ENCODE data around the gene CNTNAP2.

The CNTNAP2 gene

DNA sequence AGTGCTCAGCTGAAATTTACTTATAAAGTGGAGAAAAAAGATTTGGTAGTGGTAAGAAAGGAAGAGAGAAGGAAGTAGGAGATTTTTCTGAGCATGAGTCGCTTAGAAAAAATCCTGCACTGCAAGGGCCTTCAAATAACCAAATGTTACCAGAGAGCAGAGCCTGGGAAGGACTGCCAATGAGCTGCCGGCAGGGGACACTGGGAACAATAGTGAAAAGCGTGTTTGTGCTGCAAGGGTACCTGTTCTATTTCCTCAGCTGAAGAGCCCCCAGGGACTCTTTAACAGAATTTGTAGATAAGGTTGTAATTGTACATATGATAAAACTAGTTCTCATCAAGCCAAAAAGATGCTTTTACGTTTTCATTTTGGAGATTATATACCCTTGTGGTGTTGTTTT, 1777.7 kb downstream of the CNTNAP2 start:
- Histone ChIP-seq H3K27me3 (ENCODE audit: insufficient read depth, low read depth) (no peaks in the 10 kb centered on the region), H3K36me3 (ENCODE audit: insufficient read depth) (no peaks in the 10 kb centered on the region), H3K79me2 (ENCODE audit: insufficient read depth, low read depth) (no peaks in the 10 kb centered on the region), H4K20me1 (ENCODE audit: insufficient read depth) (no peaks in the 10 kb centered on the region), H3K4me1 (ENCODE audit: low read depth, poor library complexity, severe bottlenecking) (no peaks in the 10 kb centered on the region), H3K9ac (no peak overlapping the region), H2AFZ (ENCODE audit: low read depth) (no peak overlapping the region), H3K27ac (no peak overlapping the region), H3K4me3 (IDR thresholded peaks at IDR 0.05; ENCODE audit: insufficient read depth, low read depth, low read length) (no peak overlapping the region), H3K4me2 (no peak overlapping the region)
- TF ChIP-seq, protein P1, sequence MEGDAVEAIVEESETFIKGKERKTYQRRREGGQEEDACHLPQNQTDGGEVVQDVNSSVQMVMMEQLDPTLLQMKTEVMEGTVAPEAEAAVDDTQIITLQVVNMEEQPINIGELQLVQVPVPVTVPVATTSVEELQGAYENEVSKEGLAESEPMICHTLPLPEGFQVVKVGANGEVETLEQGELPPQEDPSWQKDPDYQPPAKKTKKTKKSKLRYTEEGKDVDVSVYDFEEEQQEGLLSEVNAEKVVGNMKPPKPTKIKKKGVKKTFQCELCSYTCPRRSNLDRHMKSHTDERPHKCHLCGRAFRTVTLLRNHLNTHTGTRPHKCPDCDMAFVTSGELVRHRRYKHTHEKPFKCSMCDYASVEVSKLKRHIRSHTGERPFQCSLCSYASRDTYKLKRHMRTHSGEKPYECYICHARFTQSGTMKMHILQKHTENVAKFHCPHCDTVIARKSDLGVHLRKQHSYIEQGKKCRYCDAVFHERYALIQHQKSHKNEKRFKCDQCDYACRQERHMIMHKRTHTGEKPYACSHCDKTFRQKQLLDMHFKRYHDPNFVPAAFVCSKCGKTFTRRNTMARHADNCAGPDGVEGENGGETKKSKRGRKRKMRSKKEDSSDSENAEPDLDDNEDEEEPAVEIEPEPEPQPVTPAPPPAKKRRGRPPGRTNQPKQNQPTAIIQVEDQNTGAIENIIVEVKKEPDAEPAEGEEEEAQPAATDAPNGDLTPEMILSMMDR (conservative IDR thresholded peaks at IDR 0.05; ENCODE audit: low read depth, low read length) = no peak

DNA sequence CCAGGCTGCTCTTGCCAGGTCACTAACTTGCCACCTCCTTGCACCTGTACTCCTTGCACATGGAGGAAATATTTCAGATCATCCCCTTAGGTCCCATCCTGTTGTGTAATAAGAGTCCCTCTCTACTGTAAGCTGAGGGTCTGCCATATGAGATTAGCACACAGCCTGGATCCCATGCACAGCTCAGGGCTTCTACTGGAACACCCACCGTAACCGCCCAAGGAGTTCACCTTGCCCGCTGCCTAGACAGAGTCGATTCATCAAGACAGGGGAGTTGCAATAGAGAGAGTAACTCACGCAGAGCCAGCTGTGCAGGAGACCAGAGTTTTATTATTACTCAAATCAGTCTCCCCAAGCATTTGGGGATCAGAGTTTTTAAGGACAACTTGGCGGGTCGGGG, 1779.5 kb downstream of the CNTNAP2 start:
- Histone ChIP-seq H3K79me2 (ENCODE audit: insufficient read depth, low read depth) (no peaks in the 10 kb centered on the region), H3K36me3 (ENCODE audit: insufficient read depth) (no peaks in the 10 kb centered on the region), H2AFZ (ENCODE audit: low read depth) (no peak overlapping the region), H3K9ac (no peak overlapping the region), H3K27me3 (ENCODE audit: insufficient read depth, low read depth) (no peaks in the 10 kb centered on the region), H3K4me3 (IDR thresholded peaks at IDR 0.05; ENCODE audit: insufficient read depth, low read depth, low read length) (no peak overlapping the region), H3K27ac (no peak overlapping the region), H4K20me1 (ENCODE audit: insufficient read depth) (no peaks in the 10 kb centered on the region), H3K4me1 (ENCODE audit: low read depth, poor library complexity, severe bottlenecking) (no peaks in the 10 kb centered on the region), H3K4me2 (no peak overlapping the region)
- TF ChIP-seq, protein P1 (conservative IDR thresholded peaks at IDR 0.05; ENCODE audit: low read depth, low read length) = no peak

DNA sequence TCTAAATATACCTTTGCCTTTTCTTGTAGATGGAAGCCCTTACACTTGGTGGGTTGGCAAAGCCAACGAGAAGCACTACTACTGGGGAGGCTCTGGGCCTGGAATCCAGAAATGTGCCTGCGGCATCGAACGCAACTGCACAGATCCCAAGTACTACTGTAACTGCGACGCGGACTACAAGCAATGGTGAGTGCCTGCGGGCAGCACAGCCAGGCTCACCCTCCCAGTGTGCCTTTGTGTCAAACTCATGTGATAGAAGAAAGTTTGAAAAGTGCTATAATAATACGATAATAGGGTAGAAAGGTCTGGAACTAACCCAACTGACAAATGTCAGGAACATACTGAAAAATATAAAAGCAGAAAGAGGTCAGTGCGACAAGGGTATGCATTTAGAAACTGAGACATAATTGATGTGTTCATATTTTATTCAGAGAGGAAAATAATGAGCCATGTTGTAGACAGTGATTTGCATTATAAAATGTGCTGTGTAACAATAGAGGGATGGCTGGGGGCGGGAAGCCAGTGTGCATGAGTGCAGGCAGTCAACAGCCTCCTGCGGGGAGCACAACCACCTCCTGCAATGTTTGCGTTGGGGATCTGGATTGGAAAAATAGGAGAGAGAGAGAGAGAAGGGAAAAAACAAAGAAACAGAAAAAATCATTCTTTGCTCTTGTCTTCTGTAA, 1787.1 kb downstream of the CNTNAP2 start:
- no peaks in the 10 kb centered on the region for H3K79me2 ChIP-seq (ENCODE audit: insufficient read depth, low read depth)
- H2AFZ ChIP-seq (ENCODE audit: low read depth) = no peak overlapping the region
- no peak overlapping the region for H3K4me2 ChIP-seq
- H4K20me1 ChIP-seq (ENCODE audit: insufficient read depth) = no peaks in the 10 kb centered on the region
- H3K4me1 ChIP-seq (ENCODE audit: low read depth, poor library complexity, severe bottlenecking) = no peaks in the 10 kb centered on the region
- H3K27me3 ChIP-seq (ENCODE audit: insufficient read depth, low read depth) = no peaks in the 10 kb centered on the region
- H3K4me3 ChIP-seq (IDR thresholded peaks at IDR 0.05; ENCODE audit: insufficient read depth, low read depth, low read length) = no peak overlapping the region
- H3K27ac ChIP-seq = no peak overlapping the region
- H3K9ac ChIP-seq = no peak overlapping the region
- TF ChIP-seq, protein P1 (conservative IDR thresholded peaks at IDR 0.05; ENCODE audit: low read depth, low read length) = no peak
- H3K36me3 ChIP-seq (ENCODE audit: insufficient read depth) = no peaks in the 10 kb centered on the region

DNA sequence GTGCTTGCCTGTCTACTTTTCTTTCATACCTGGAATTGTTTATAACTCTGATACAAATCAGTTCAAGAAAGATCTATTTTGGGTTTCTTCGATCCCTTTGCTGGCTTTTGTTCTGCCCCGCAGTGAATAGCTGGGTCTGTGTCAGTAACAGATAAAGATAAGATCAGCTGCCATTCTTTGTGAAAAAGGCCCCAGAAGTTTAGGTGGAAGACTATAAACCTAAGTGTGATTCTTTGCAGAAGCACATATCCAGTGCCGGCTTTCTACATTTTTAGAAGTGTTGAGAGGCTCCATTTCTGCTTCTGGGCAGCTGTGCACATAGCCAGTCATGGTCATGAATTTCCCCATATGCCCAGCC, 1787.6 kb downstream of the CNTNAP2 start:
- no peak overlapping the region for H3K9ac ChIP-seq
- no peak overlapping the region for H3K4me3 ChIP-seq (IDR thresholded peaks at IDR 0.05; ENCODE audit: insufficient read depth, low read depth, low read length)
- H3K27me3 ChIP-seq (ENCODE audit: insufficient read depth, low read depth) = no peaks in the 10 kb centered on the region
- TF ChIP-seq, protein P1 (conservative IDR thresholded peaks at IDR 0.05; ENCODE audit: low read depth, low read length) = no peak
- H3K36me3 ChIP-seq (ENCODE audit: insufficient read depth) = no peaks in the 10 kb centered on the region
- H2AFZ ChIP-seq (ENCODE audit: low read depth) = no peak overlapping the region
- no peak overlapping the region for H3K4me2 ChIP-seq
- no peaks in the 10 kb centered on the region for H3K79me2 ChIP-seq (ENCODE audit: insufficient read depth, low read depth)
- no peak overlapping the region for H3K27ac ChIP-seq
- no peaks in the 10 kb centered on the region for H4K20me1 ChIP-seq (ENCODE audit: insufficient read depth)
- no peaks in the 10 kb centered on the region for H3K4me1 ChIP-seq (ENCODE audit: low read depth, poor library complexity, severe bottlenecking)

Measured in KMS-11 (cell line).